PC-3 (cell line): ENCODE data around the gene ITGA7.

Experiments
- CTCF ChIP-seq: fragments of 300-600 bp; sonication (generic); conservative IDR thresholded peaks from 2 replicates; pipeline ENCODE4 v1.5.1; 2017; ENCODE audit warnings: antibody characterized with exemption, low read depth, mild to moderate bottlenecking, low read length
- EZH2 ChIP-seq: fragments of 300-600 bp; sonication (generic); IDR thresholded peaks from one replicate; pipeline ENCODE4 v1.6.1; 2017; ENCODE audit warnings: antibody characterized with exemption, mild to moderate bottlenecking, low read length; ENCODE audit not compliant: unreplicated experiment

- TF ChIP-seq EZH2: no peak
- TF ChIP-seq CTCF: no peak
Measured at GRCh38 chr12:55664826-55665225, 42.9 kb downstream of the ITGA7 start.
